IPS DF 4.7 (cell line): ENCODE data around the gene FOXP1.

ENCODE experiments used
- DNase-seq: peaks from one replicate; pipeline ENCODE4 v3.0.0-alpha.2; 2013; ENCODE audit warnings: low spot score; ENCODE audit errors: extremely low read depth

FOXP1 gene

DNA sequence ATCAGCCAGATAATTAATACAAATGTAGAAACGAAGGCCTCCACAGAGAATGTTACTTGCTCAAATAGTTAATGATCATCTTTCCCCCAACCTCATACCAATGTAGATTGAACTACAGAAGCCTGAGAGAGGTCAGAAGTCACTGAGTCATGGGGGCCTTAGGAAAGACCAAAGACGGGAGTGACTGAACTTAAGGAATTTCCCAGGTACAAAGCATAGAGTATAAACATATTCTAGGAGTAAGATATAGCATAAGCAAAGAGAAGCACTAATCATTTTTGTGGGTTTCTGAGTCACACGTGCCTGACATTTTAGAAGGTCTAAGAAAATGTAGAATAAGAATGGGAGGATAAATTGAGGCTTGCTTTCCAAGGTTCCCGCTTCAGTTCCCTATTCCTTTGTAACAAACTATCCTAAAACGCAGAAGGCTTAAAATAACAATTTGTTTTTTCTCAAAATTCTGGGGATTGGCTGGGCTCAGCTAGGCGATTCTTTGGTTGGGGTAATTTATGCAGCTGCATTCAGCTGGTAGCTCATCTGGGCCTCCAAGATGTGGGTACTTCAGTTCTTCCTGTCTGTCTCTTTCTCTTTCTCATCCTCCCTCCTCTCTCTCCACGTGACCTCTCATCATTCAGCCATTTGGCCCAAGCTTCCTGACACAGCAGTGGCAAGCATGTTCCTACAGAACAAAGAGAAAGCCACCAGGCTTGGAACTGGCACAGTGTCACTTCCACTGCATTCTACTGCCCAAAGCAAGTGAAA lies 422.6 kb downstream of the FOXP1 start:
- no peak for DNase-seq

GRCh38 chr3:71156062-71156665 lies 427.4 kb downstream of the FOXP1 start:
- no peak for DNase-seq

- DNase-seq, result no peak
Observed at GRCh38 chr3:71154846-71155245, 428.7 kb downstream of the FOXP1 start.

GRCh38 chr3:71153713-71154112 lies 429.8 kb downstream of the FOXP1 start:
- no peak for DNase-seq

DNA sequence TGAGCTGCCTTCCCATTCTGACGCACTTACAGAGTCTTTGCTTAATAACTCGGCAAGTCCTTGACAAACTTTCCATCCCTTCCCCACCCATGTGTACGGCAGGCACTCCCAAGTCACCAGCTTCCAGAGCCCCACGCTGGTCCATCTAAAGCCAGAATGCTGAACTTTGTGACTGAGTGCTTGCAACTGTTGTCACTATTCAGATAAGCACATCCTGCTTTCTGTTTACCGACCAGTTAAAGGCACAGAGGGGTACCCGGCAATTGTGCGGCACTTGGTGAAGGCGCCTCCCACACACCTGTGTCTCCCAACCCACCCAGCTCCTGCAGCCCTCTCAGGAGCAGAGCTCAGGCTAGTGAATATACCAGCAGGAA lies 430.6 kb downstream of the FOXP1 start:
- DNase-seq, result no peak

- DNase-seq, result no peak
Observed at GRCh38 chr3:71152039-71152891, 431.3 kb downstream of the FOXP1 start.

- DNase-seq, result no peak
Observed at GRCh38 chr3:71149959-71150954, 433.3 kb downstream of the FOXP1 start.

DNA sequence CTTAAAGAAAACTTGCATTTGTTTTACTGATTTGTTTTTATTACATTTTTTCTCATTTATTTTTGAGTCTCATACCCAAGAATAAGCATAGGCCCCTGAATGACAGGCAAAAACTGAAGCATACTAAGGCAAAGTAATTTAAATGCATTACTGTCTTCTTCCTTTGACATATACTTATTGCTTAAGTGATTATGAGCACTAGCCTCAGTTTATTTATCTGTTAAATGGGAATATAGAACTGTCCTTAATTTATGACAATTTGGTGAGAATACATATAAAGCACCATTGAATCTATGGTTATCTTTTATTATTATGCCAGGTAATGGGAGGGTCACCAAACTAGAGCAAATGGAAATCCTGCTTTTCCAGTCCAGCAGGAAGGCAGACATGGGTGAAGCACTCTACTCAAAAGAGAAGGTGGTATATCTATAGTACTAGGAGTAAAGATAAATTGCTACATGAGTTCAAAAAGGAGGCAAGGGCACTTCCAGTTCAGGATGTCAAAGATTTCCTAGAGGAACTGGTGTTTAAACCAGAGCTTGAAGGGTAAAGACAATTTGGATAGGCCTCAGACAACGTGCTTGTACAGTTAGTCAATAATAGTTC lies 435.0 kb downstream of the FOXP1 start:
- no peak for DNase-seq

GRCh38 chr3:71146673-71147072 lies 436.9 kb downstream of the FOXP1 start:
- DNase-seq, result no peak

DNA sequence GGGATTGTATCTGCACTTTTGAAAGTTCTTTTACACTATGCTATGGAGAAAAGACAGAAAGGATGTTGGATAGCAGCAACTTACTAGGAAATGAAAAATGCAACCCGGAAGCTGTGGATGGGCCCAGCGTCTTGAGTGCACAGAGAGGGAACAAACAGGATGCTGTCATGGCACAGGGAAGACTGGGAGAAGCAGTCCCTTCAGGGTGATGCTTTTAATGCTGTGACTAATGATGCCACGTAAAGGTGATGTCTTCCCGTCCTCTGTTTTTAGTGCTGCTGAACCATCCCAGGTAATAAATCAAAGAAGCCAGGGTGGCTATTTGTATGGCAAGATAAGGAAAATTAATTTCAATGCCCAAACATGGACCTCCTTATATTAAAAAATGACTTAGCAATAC lies 437.6 kb downstream of the FOXP1 start:
- DNase-seq, result no peak

DNA sequence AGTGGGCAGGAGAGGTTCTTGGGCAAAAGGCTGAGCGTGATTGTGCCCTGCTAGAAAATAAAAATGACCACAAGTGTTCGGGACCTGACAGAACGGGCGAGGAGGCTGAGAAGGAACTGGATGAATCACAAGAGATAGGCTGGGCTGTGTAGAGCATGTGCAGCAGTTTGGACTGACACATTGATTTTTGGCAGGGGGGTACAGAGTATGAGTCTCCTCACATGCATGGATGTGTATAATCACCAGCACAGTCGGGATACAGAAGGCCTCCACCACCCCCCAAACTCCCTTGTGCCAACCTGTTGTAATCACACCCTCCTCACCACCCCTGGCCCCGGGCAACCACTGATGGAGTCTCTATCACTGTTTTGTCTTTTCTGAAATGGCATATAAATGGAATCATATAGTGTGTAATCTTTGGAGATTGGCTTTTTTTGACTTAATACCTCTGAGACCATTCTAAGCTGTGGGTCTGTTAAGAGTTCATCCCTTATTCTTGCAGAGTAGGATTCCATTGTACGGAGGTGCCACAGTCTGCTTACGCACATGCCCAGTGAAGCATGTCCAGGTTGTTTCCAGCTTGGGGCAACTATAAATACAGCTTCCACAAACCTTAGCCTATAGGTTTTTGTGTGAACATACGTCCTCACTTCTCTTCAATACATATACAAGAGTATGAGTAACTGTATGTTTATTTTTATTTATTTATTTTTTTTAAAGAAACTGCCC lies 438.8 kb downstream of the FOXP1 start:
- no peak for DNase-seq

DNA sequence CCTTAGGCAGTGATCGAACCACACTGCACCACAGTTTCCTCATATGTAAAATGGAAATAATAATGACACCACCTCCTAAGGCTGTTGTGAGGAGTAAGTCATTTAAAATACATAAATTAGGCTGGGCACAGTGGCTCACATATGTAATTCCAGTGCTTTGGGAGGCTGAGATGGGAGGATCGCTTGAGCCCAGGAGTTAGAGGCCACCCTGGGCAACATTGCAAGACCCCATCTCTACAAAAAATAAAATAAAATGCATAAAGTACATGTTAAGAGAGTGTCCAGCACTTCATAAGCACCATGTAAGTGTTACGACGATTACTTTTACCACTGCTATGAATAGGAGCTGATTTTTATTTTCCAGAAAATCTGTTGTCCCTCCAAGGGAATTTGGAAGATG lies 440.0 kb downstream of the FOXP1 start:
- DNase-seq, result no peak

DNA sequence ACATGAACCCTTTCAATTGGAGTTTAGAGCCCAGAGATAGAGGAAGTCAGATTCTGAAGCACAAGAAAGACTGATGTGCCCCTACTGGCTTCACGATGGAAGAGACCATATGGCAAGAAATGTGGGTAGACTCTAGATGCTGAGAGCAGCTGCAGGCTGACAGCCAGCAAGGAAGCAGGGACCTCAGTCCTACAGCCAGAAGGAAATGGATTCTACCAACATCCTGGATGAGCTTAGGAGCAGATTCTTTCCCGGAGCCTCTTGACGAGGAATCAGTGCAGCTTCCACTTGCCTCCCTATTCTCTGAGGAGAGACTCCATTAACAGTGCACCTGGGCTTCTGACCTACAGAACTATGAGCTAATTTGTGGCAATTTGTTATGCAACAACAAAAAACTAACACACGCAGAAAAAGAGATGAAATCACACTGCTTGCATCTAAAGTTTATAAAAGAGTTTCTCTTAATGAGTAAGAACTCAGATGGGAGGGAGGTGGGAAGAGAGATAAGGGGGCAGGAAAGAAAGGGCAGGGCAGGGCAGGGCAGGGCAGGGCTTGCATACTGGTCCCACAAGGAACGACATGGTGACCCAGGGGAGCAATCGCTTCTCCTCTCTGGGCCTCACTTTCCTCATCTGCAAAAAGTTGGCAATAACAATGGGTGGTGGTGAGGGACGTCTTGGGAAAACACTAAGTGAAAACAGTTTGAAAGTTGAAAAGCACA lies 440.9 kb downstream of the FOXP1 start:
- no peak for DNase-seq

DNA sequence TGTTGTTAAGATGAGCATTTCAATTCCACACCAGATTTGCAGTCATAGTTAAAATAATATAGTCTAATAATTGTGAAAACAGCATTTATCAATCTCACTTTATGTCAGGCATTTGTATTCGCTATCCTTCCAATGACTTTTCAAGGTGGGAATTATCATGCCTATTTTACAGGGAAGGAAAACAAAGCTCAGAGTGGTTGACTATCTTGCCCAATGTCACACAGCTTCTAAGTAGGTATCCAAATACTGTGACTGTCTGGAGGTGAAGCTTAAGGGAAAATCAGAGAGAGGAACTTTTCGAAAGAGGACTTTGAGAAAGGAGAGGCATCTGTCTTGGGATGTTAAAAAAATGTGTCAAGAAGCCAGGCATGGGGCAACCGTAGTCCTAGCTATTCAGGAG lies 443.1 kb downstream of the FOXP1 start:
- no peak for DNase-seq

DNA sequence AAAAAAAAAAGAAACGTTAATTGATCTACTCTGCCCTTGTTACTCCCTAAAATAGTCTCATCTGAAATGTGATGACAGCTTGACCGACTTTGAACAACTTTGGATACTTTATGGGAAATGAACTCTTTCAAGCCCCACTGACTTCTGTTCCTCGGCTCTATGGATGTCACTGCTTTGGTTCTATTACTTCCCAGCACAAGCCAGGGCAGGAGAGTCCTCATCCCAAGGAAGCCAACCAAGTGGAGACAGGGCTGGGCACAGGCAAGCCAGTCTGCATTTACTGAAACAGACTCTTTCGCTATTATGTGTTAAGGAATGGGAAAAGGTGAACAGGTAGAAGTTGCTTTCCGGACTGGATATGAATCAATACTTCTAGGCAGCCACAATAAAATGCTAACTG lies 444.0 kb downstream of the FOXP1 start:
- DNase-seq, result no peak

DNA sequence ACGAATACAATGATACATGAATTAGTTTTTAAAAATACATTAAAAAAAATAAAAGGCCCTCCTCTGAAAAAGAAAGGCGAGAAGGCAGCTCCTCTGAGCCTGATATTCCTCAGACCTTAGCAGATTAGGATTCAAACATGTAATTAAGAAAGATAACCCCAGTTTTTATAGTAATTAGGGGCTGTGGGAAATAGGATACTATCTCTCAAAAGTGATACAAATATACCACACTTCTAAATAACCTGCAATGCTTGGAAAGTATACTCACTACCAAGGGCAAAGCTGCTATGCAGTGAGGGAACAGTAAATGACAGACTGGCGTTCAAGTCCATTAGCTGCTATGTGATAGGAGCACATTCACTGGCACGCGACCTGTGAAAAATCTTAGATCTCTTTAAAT lies 445.1 kb downstream of the FOXP1 start:
- DNase-seq, result no peak

DNA sequence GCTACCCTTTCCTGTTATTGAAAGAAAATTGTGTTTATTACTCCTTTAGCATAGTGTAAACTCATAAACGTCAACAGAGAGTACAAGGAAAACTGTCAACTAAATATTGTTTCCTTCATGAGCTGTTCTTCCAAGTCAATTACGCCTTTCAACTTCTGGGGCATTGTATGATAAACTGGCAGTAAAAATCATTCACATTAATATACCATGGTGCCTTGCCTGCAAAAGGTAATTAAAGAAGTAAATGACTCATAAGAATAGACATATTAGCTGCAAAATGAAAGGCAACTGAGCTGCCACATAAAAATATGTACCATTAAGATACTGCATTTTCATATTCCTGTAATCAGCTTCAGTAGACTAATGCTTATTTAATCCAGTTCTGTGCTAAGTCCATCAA lies 447.3 kb downstream of the FOXP1 start:
- DNase-seq, result no peak

GRCh38 chr3:71135373-71136088 lies 448.0 kb downstream of the FOXP1 start:
- no peak for DNase-seq

- DNase-seq, result no peak
Observed at GRCh38 chr3:71134521-71134920, 449.0 kb downstream of the FOXP1 start.
